ENCODE data around the gene UBXN2A.

UBXN2A gene

DNA sequence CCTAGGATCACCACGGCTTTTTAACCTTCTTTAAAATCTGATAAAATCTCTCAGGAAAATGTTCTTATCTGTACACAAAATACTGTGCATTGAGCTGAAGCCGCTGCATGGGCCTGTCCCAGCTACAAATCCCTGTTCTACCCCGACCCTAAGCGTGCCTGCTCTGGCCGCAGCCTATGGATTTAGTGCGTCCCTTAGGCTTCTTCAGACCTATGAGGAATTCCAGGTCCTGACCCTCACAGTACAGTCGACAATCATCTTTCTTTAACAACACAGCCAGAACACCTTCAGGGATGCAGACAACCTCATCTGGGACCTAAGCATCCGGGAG, 107.4 kb downstream of the UBXN2A start:
- H3K9ac ChIP-seq (ENCODE audit: low read length): peak overlapping the region; percentile 93

DNA sequence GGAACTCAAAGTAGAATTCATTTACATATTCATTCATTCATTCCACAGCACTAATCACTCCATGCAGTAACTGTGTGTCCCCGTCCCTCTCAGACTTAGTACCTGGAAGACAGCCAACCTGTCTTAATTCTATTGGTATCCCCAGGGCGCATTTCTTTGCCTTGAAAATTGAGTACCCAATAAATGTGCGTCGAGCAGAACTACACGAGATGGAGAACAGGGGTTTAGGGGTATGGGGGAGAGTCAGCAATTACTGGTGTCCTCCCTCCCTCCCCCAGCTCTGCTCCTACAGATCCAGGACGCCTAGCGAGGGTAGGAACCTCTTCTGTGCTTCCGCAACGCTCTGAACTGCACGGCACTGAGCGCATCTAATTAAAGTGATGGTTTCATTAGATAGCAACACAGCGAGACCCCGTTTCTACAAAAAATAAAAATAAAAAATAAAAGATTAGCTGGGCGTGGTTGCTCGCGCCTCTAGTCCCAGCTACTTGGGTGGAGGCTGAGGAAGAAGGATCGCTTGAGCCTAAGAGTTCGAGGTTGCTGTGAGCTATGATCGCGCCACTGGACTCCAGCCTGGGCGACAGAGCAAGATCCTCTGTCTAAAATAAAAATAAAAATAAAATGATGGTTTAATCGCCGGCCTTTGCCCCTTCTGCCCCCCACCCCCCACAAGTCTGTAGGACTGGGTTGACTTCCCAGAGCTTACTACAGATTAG, 108.7 kb downstream of the UBXN2A start:
- H2AFZ ChIP-seq (ENCODE audit: low read depth, low read length, severe bottlenecking): peak overlapping the region; percentile 89
- TF ChIP-seq, protein P1, sequence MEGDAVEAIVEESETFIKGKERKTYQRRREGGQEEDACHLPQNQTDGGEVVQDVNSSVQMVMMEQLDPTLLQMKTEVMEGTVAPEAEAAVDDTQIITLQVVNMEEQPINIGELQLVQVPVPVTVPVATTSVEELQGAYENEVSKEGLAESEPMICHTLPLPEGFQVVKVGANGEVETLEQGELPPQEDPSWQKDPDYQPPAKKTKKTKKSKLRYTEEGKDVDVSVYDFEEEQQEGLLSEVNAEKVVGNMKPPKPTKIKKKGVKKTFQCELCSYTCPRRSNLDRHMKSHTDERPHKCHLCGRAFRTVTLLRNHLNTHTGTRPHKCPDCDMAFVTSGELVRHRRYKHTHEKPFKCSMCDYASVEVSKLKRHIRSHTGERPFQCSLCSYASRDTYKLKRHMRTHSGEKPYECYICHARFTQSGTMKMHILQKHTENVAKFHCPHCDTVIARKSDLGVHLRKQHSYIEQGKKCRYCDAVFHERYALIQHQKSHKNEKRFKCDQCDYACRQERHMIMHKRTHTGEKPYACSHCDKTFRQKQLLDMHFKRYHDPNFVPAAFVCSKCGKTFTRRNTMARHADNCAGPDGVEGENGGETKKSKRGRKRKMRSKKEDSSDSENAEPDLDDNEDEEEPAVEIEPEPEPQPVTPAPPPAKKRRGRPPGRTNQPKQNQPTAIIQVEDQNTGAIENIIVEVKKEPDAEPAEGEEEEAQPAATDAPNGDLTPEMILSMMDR (IDR thresholded peaks at IDR 0.05; ENCODE audit: insufficient read depth, low read length, poor library complexity, severe bottlenecking): no peak
- no peak for TF ChIP-seq EZH2phosphoT487 (conservative IDR thresholded peaks at IDR 0.05; ENCODE audit: low read length)
- H3F3A ChIP-seq (ENCODE audit: insufficient read depth): peaks cover 16% of the 10 kb centered on the region
- H3K4me2 ChIP-seq (ENCODE audit: low read depth, low read length, poor library complexity, severe bottlenecking): peak overlapping the region; percentile 100
- no peaks in the 10 kb centered on the region for H3K9me3 ChIP-seq (ENCODE audit: insufficient read depth, low read length)
- peaks cover 31% of the 10 kb centered on the region for H3K79me2 ChIP-seq (ENCODE audit: insufficient read depth, low read length)
- no peak overlapping the region for H3K27ac ChIP-seq (ENCODE audit: low read depth, low read length)
- no peaks in the 10 kb centered on the region for H3K27me3 ChIP-seq (ENCODE audit: low read length)
- no peaks in the 10 kb centered on the region for H3K9me2 ChIP-seq (replicated peaks; ENCODE audit: insufficient read depth, low read length)
- H3K4me3 ChIP-seq (ENCODE audit: insufficient read depth, low read length, poor library complexity, severe bottlenecking): peak overlapping the region; percentile 90
- no peaks in the 10 kb centered on the region for H3K36me3 ChIP-seq (ENCODE audit: low read length)
- no peaks in the 10 kb centered on the region for H4K20me1 ChIP-seq (ENCODE audit: low read depth, low read length)
- H3K9ac ChIP-seq (ENCODE audit: low read length): peak overlapping the region; percentile 60

More for the DNA sequence above, 107.4 kb downstream of the UBXN2A start:
- Histone ChIP-seq H3K9me3 (ENCODE audit: insufficient read depth, low read length) (no peaks in the 10 kb centered on the region), H4K20me1 (ENCODE audit: low read depth, low read length) (no peaks in the 10 kb centered on the region), H3K27ac (ENCODE audit: low read depth, low read length) (no peak overlapping the region), H3K27me3 (ENCODE audit: low read length) (no peaks in the 10 kb centered on the region), H3F3A (ENCODE audit: insufficient read depth) (peaks cover 17% of the 10 kb centered on the region), H3K79me2 (ENCODE audit: insufficient read depth, low read length) (peaks cover 40% of the 10 kb centered on the region), H3K9me2 (replicated peaks; ENCODE audit: insufficient read depth, low read length) (no peaks in the 10 kb centered on the region), H3K4me2 (ENCODE audit: low read depth, low read length, poor library complexity, severe bottlenecking) (peak overlapping the region; percentile 100), H3K4me3 (ENCODE audit: insufficient read depth, low read length, poor library complexity, severe bottlenecking) (no peak overlapping the region), H3K36me3 (ENCODE audit: low read length) (no peaks in the 10 kb centered on the region), H2AFZ (ENCODE audit: low read depth, low read length, severe bottlenecking) (peak overlapping the region; percentile 82)
- TF ChIP-seq, protein P1 (IDR thresholded peaks at IDR 0.05; ENCODE audit: insufficient read depth, low read length, poor library complexity, severe bottlenecking): no peak
- no peak for TF ChIP-seq EZH2phosphoT487 (conservative IDR thresholded peaks at IDR 0.05; ENCODE audit: low read length)

DNA sequence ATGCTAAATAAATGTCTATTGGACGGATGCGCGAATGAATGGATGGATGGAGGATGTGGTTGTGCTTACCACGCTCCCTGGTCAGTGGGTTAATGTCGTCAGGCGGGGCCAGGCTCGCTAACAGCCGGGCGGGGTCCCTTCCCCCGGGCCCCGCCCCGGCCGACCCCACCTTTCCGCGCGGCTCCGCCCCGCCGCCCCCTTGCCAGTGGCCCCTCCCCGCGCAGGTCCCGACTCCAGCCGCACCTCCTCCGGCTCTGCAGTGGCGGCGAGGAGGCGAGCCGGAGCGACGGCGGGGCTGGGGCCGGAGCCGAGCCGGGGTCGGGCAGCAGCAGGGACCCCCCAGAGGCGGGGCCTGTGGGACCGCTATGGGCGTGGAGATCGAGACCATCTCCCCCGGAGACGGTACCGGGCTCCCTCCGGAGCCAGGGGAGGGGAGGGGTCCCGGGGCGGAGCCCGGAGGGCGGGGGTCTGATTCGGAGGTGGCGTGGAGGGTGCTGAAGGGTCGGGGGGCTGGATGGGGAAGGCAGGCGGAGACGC, 109.3 kb downstream of the UBXN2A start, which contains the start of gene FKBP1B:
FKBP1B (plus strand) TSS at position 257 of the 537 bp plus-strand sequence; CDS start at position 366, 109 bp downstream.
- peak within 1 kb of the TSS; percentile 60 for H3K9ac ChIP-seq (ENCODE audit: low read length)
- H2AFZ ChIP-seq (ENCODE audit: low read depth, low read length, severe bottlenecking): peak within 1 kb of the TSS; percentile 89
- H3K4me3 ChIP-seq (ENCODE audit: insufficient read depth, low read length, poor library complexity, severe bottlenecking): peak within 1 kb of the TSS; percentile 90
- no peak within 1 kb of the TSS for H3K27ac ChIP-seq (ENCODE audit: low read depth, low read length)
- H3K9me2 ChIP-seq (replicated peaks; ENCODE audit: insufficient read depth, low read length): no peaks in the 10 kb centered on the region
- H3K4me2 ChIP-seq (ENCODE audit: low read depth, low read length, poor library complexity, severe bottlenecking): peak within 1 kb of the TSS; percentile 100
- H3K36me3 ChIP-seq (ENCODE audit: low read length): no peaks in the 10 kb centered on the region
- TF ChIP-seq, protein P1 (IDR thresholded peaks at IDR 0.05; ENCODE audit: insufficient read depth, low read length, poor library complexity, severe bottlenecking): no peak
- TF ChIP-seq EZH2phosphoT487 (conservative IDR thresholded peaks at IDR 0.05; ENCODE audit: low read length): no peak
- no peaks in the 10 kb centered on the region for H3K27me3 ChIP-seq (ENCODE audit: low read length)
- peaks cover 14% of the 10 kb centered on the region for H3F3A ChIP-seq (ENCODE audit: insufficient read depth)
- H3K79me2 ChIP-seq (ENCODE audit: insufficient read depth, low read length): peaks cover 25% of the 10 kb centered on the region
- H3K9me3 ChIP-seq (ENCODE audit: insufficient read depth, low read length): no peaks in the 10 kb centered on the region
- H4K20me1 ChIP-seq (ENCODE audit: low read depth, low read length): no peaks in the 10 kb centered on the region
